ENCODE measurements around the gene DTNA. TPM values are rescaled to one million over a fixed set of nuclear protein-coding genes. Genes with fewer than 3 reads are reported as not detected.
"Not testable (repeated sequence)": the region's sequence is repeated elsewhere in the genome, so short reads cannot be mapped to it uniquely, and the experiment has no call there.

DTNA gene
- total RNA-seq, 1 experiment from 2014 or later, result 0.77 TPM

DNA sequence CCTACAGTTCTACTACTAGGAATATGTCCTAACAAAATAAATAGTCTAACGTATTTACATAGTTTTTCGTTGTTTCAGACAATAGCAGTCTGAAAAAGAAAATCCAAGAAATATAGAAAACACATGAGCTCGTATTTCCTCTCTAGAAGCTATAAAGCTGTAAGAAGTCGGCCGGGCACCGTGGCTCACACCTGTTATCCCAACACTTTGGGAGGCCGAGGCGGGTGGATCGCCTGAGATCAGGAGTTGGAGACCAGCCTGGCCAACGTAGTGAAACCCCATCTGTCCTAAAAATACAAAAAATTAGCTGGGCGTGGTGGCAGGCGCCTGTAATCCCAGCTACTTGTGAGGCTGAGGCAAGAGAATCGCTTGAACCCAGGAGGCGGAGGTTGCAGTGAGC, 6.0 kb downstream of the DTNA start:
- DNase-seq (ENCODE audit: low read depth, low spot score); H3K9me3 ChIP-seq (ENCODE audit: control insufficient read depth, insufficient read depth, low read depth, low read length); BruUV-seq (replicated peaks); H3K36me3 ChIP-seq (ENCODE audit: control insufficient read depth, insufficient read depth, low read length); H3K4me3 ChIP-seq (ENCODE audit: low read depth in 2 of 2, low read length in 2 of 2); POLR2A ChIA-PET; H3K27ac ChIP-seq (ENCODE audit: low read length); ATAC-seq; H3K4me1 ChIP-seq (ENCODE audit: control insufficient read depth, insufficient read depth, low read length); CTCF ChIA-PET; intact Hi-C loops (cut with micrococcal nuclease; ENCODE audit: unreplicated experiment); H3K27me3 ChIP-seq (ENCODE audit: control insufficient read depth, insufficient read depth, low read length); in situ Hi-C loops (cut with HindIII; ENCODE audit: low pct_unique_long_range_greater_than_20kb, low sequenced_read_pairs): not testable (repeated sequence)

DNA sequence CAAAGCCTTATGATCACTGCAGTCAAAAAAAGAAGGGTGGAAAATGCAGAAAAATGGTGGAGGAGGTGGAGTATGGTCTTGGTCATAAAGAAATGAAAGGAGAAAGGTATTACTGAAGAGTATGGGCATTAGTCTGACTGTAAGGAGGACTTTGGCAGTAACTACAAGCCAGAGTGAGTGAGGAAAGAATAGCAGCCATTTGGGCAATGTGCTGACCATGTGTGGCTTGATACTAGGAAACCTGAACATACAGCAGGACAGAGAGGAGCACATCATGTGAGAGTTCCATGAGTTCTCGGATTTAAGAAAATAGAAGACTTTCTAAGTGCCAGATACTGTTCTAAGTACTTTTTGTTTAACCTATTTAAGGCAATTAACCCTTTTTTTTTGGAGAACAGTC, 8.5 kb downstream of the DTNA start:
- Histone ChIP-seq H3K4me3 (ENCODE audit: low read depth in 2 of 2, low read length in 2 of 2) (no peak overlapping the region), H3K4me1 (ENCODE audit: control insufficient read depth, insufficient read depth, low read length) (no peaks in the 10 kb centered on the region), H3K36me3 (ENCODE audit: control insufficient read depth, insufficient read depth, low read length) (no peaks in the 10 kb centered on the region), H3K9me3 (ENCODE audit: control insufficient read depth, insufficient read depth, low read depth, low read length) (no peaks in the 10 kb centered on the region), H3K27ac (ENCODE audit: low read length) (no peak overlapping the region), H3K27me3 (ENCODE audit: control insufficient read depth, insufficient read depth, low read length) (no peaks in the 10 kb centered on the region)
- intact Hi-C loops (cut with micrococcal nuclease; ENCODE audit: unreplicated experiment) (no loop called here), in situ Hi-C loops (cut with HindIII; ENCODE audit: low pct_unique_long_range_greater_than_20kb, low sequenced_read_pairs) (no loop called here)
- BruUV-seq (replicated peaks), result no TSS peak
- CTCF ChIA-PET, result no interaction called here
- ATAC-seq (no peak), DNase-seq (ENCODE audit: low read depth, low spot score) (no peak)
- POLR2A ChIA-PET, result no interaction called here
- TF ChIP-seq TCF7L2 (IDR thresholded peaks at IDR 0.05; ENCODE audit: low read depth, low read length) (no peak), SIN3A (IDR thresholded peaks at IDR 0.05; ENCODE audit: borderline replicate concordance, insufficient read depth, low read depth, low read length) (no peak), POLR2AphosphoS5 (IDR thresholded peaks at IDR 0.05; ENCODE audit: low read depth, low read length) (no peak)
- TF ChIP-seq, protein P1, sequence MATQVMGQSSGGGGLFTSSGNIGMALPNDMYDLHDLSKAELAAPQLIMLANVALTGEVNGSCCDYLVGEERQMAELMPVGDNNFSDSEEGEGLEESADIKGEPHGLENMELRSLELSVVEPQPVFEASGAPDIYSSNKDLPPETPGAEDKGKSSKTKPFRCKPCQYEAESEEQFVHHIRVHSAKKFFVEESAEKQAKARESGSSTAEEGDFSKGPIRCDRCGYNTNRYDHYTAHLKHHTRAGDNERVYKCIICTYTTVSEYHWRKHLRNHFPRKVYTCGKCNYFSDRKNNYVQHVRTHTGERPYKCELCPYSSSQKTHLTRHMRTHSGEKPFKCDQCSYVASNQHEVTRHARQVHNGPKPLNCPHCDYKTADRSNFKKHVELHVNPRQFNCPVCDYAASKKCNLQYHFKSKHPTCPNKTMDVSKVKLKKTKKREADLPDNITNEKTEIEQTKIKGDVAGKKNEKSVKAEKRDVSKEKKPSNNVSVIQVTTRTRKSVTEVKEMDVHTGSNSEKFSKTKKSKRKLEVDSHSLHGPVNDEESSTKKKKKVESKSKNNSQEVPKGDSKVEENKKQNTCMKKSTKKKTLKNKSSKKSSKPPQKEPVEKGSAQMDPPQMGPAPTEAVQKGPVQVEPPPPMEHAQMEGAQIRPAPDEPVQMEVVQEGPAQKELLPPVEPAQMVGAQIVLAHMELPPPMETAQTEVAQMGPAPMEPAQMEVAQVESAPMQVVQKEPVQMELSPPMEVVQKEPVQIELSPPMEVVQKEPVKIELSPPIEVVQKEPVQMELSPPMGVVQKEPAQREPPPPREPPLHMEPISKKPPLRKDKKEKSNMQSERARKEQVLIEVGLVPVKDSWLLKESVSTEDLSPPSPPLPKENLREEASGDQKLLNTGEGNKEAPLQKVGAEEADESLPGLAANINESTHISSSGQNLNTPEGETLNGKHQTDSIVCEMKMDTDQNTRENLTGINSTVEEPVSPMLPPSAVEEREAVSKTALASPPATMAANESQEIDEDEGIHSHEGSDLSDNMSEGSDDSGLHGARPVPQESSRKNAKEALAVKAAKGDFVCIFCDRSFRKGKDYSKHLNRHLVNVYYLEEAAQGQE (IDR thresholded peaks at IDR 0.05; ENCODE audit: insufficient read depth in 1 of 2, low read depth in 2 of 2, low read length in 1 of 2), result no peak
- TF ChIP-seq, protein P2, sequence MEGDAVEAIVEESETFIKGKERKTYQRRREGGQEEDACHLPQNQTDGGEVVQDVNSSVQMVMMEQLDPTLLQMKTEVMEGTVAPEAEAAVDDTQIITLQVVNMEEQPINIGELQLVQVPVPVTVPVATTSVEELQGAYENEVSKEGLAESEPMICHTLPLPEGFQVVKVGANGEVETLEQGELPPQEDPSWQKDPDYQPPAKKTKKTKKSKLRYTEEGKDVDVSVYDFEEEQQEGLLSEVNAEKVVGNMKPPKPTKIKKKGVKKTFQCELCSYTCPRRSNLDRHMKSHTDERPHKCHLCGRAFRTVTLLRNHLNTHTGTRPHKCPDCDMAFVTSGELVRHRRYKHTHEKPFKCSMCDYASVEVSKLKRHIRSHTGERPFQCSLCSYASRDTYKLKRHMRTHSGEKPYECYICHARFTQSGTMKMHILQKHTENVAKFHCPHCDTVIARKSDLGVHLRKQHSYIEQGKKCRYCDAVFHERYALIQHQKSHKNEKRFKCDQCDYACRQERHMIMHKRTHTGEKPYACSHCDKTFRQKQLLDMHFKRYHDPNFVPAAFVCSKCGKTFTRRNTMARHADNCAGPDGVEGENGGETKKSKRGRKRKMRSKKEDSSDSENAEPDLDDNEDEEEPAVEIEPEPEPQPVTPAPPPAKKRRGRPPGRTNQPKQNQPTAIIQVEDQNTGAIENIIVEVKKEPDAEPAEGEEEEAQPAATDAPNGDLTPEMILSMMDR (IDR thresholded peaks at IDR 0.05), result no peak

DNA sequence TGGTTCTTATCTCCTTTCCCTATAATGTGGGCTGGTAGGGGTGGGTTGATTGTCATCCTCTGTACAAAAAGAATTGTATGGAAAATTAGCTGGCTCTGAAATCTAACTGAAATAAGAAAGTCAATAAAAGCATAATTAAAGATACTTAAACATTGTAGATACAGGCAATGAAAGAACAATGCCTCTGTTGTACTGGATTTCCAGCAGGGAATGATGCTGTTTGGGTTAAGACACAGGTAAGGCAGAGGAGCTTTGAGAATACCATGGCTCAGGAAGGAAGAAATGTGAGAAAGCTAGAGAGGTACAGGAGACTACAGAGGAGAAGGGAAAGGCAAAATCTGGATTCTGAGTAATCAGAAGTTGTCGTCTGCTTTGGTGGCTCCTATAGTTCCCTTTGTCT, 10.1 kb downstream of the DTNA start:
- no peak for ATAC-seq
- CTCF ChIA-PET, result no interaction called here

More for the DNA sequence above, 10.1 kb downstream of the DTNA start:
- DNase-seq (ENCODE audit: low read depth, low spot score), result no peak
- no peaks in the 10 kb centered on the region for H3K27me3 ChIP-seq (ENCODE audit: control insufficient read depth, insufficient read depth, low read length)
- no peaks in the 10 kb centered on the region for H3K9me3 ChIP-seq (ENCODE audit: control insufficient read depth, insufficient read depth, low read depth, low read length)
- POLR2A ChIA-PET, result no interaction called here
- no peaks in the 10 kb centered on the region for H3K36me3 ChIP-seq (ENCODE audit: control insufficient read depth, insufficient read depth, low read length)
- H3K27ac ChIP-seq (ENCODE audit: low read length), result no peak overlapping the region
- TF ChIP-seq, protein P1 (IDR thresholded peaks at IDR 0.05; ENCODE audit: insufficient read depth in 1 of 2, low read depth in 2 of 2, low read length in 1 of 2), result no peak
- no peak for TF ChIP-seq POLR2AphosphoS5 (IDR thresholded peaks at IDR 0.05; ENCODE audit: low read depth, low read length)
- no peak for TF ChIP-seq TCF7L2 (IDR thresholded peaks at IDR 0.05; ENCODE audit: low read depth, low read length)
- TF ChIP-seq SIN3A (IDR thresholded peaks at IDR 0.05; ENCODE audit: borderline replicate concordance, insufficient read depth, low read depth, low read length), result no peak
- TF ChIP-seq, protein P2 (IDR thresholded peaks at IDR 0.05), result no peak
- H3K4me3 ChIP-seq (ENCODE audit: low read depth in 2 of 2, low read length in 2 of 2), result no peak overlapping the region
- intact Hi-C loops (cut with micrococcal nuclease; ENCODE audit: unreplicated experiment) (no loop called here), in situ Hi-C loops (cut with HindIII; ENCODE audit: low pct_unique_long_range_greater_than_20kb, low sequenced_read_pairs) (no loop called here)
- BruUV-seq (replicated peaks), result no TSS peak
- no peaks in the 10 kb centered on the region for H3K4me1 ChIP-seq (ENCODE audit: control insufficient read depth, insufficient read depth, low read length)

All from Panc1 (cell line).